T-cell (primary cell): ENCODE data around the gene GRID2. TPM values are rescaled to one million over a fixed set of nuclear protein-coding genes. Genes with fewer than 3 reads are reported as not detected.

ENCODE experiments used
- ATAC-seq, 4 experiments: fragments of 200-7000 bp in 3 of 4; fragments of 150-1000 bp in 1 of 4; cut with Tn5 transposase; replicated peaks in 1 of 4; 1 replicate in 3 of 4; 2 replicates in 1 of 4; pipeline ENCODE4 v1.10.0; 2021; ENCODE audit warnings: moderate library complexity in 3 of 4, mild to moderate bottlenecking in 2 of 4, moderate number of reproducible peaks in 1 of 4
- CTCF ChIA-PET, 2 donors: fragments of 300-600 bp; sonication (Branson Sonifier 250); formaldehyde crosslinking; loops; one replicate each; lab custom pipeline; 2022; ENCODE audit warnings: antibody characterized with exemption in 2 of 2; lab: Charles Lee
- POLR2A ChIA-PET, 2 donors: fragments of 300-600 bp; sonication (Branson Sonifier 250); formaldehyde crosslinking; loops; one replicate each; lab custom pipeline; 2022; ENCODE audit warnings: antibody characterized with exemption in 2 of 2; lab: Charles Lee
- DNase-seq, 35 experiments: peaks; one replicate each; pipeline versions ENCODE4 v3.0.0 to v3.0.0-alpha.2; 2013 to 2023
- H3K27ac ChIP-seq: one replicate; pipeline ENCODE4 v1.5.1; 2013; ENCODE audit warnings: low read length
- H3K27me3 ChIP-seq, 2 experiments: replicated peaks in 1 of 2; 1 replicate in 1 of 2; 2 replicates in 1 of 2; pipeline versions ENCODE4 v1.6.1 to v1.7.0; 2013; ENCODE audit warnings: low read length in 1 of 2, mixed read lengths in 1 of 2; ENCODE audit not compliant: control insufficient read depth in 2 of 2, insufficient read depth in 2 of 2; ENCODE audit errors: extremely low read depth in 1 of 2
- H3K36me3 ChIP-seq, 2 donors: 1 replicate in 1 of 2; 2 replicates in 1 of 2; pipeline versions ENCODE4 v1.6.1 to v1.7.0; 2013; ENCODE audit warnings: low read length in 1 of 2; ENCODE audit not compliant: control insufficient read depth in 2 of 2, insufficient read depth in 1 of 2; ENCODE audit errors: extremely low read depth in 1 of 2
- H3K4me1 ChIP-seq, 2 experiments: 1 replicate in 1 of 2; 2 replicates in 1 of 2; pipeline versions ENCODE4 v1.6.1 to v1.7.0; 2013; ENCODE audit warnings: low read length in 2 of 2, mixed read lengths in 1 of 2; ENCODE audit not compliant: insufficient read depth in 2 of 2, control insufficient read depth in 1 of 2; ENCODE audit errors: extremely low read depth in 1 of 2
- H3K4me3 ChIP-seq, 2 donors: 1 replicate in 1 of 2; 2 replicates in 1 of 2; pipeline versions ENCODE4 v1.5.1 to v1.7.0; 2013; ENCODE audit warnings: mild to moderate bottlenecking in 2 of 2, low read length in 1 of 2, moderate library complexity in 1 of 2; ENCODE audit not compliant: control insufficient read depth in 1 of 2; ENCODE audit errors: extremely low read depth in 1 of 2
- H3K9me3 ChIP-seq: 2 replicates; pipeline ENCODE4 v1.7.0; 2013
- H3K27ac Mint-ChIP-seq, 2 donors: one replicate each; pipeline ENCODE4 v1.8.0; 2020 to 2021; ENCODE audit warnings: mild to moderate bottlenecking in 2 of 2, mixed read lengths in 2 of 2
- H3K27me3 Mint-ChIP-seq, 2 donors: one replicate each; pipeline ENCODE4 v1.8.0; 2021 to 2022; ENCODE audit warnings: mixed read lengths in 2 of 2
- H3K36me3 Mint-ChIP-seq: one replicate; pipeline ENCODE4 v1.8.0; 2021; ENCODE audit warnings: mixed read lengths
- H3K4me1 Mint-ChIP-seq, 3 donors: one replicate each; pipeline ENCODE4 v1.8.0; 2020 to 2022; ENCODE audit warnings: mixed read lengths in 3 of 3, mild to moderate bottlenecking in 1 of 3
- H3K4me3 Mint-ChIP-seq, 3 donors: one replicate each; pipeline ENCODE4 v1.8.0; 2020 to 2022; ENCODE audit warnings: mild to moderate bottlenecking in 3 of 3, mixed read lengths in 3 of 3, moderate library complexity in 3 of 3
- H3K9me3 Mint-ChIP-seq, 3 donors: one replicate each; pipeline ENCODE4 v1.8.0; 2020 to 2022; ENCODE audit warnings: mixed read lengths in 3 of 3
- WGBS: methylation state at CpG from one replicate; pipeline ENCODE4 v1.1.5; 2013; ENCODE audit warnings: missing lambda C conversion rate; ENCODE audit not compliant: insufficient coverage; 5-methylcytosine and 5-hydroxymethylcytosine counted together
- total RNA-seq, 35 experiments: library from RNA in 6 of 35; stranded (reverse) in 6 of 35; fragments of 120-200 nt in 1 of 35; gene quantifications; one replicate each; pipeline versions ENCODE4 v1.2.1 to v1.2.4 and lab custom pipeline; 2013 to 2026

GRID2 gene
- total RNA-seq, 5 donors from 2014 or later (not counting 1 experiment from before 2014, with no cell fraction given), result 0.13 to 0.18 TPM; not detected in 3

DNA sequence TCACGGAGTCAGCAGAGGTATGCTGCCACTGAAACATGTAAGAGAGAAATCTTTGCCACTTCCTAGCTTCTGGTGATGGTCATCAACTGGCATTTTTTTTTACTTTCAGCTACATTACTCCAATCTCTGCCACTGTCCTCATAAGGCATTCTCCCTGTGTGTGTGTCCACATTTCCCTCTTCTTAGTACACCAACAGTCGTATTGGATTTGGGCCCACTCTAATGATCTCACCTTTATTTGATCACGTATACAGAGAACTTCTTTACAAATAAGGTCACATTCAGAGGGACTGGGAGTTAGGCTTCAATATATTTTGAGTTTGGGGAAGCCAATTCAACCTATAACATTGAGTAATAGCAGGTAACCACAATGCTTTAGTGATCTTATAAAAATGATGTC lies 649.1 kb downstream of the GRID2 start:
- H3K9me3 Mint-ChIP-seq, result peaks cover 0 to 14% (median 12%) of the 10 kb centered on the region in 3 donors

GRCh38 chr4:92953462-92953861 lies 649.7 kb downstream of the GRID2 start:
- Histone ChIP-seq H3K4me1 (no peaks in the 10 kb centered on the region), H3K4me3 (no peak overlapping the region), H3K27ac (no peak overlapping the region), H3K9me3 (no peaks in the 10 kb centered on the region), H3K27me3 (no peaks in the 10 kb centered on the region), H3K36me3 (no peaks in the 10 kb centered on the region)
- H3K9me3 Mint-ChIP-seq, result peaks cover 0 to 19% (median 18%) of the 10 kb centered on the region in 3 donors
- no CpG with 5 or more reads among the region's 3 CpGs for WGBS
- no peak overlapping the region for H3K27ac Mint-ChIP-seq
- H3K27me3 Mint-ChIP-seq, result no peaks in the 10 kb centered on the region
- ChIA-PET POLR2A (no interaction called here), CTCF (no interaction called here)
- DNase-seq, result no peak
- no peaks in the 10 kb centered on the region for H3K4me1 Mint-ChIP-seq
- ATAC-seq, result no peak
- no peak overlapping the region for H3K4me3 Mint-ChIP-seq
- H3K36me3 Mint-ChIP-seq, result no peaks in the 10 kb centered on the region

More for the DNA sequence above, 649.1 kb downstream of the GRID2 start:
- H3K4me1 Mint-ChIP-seq, result no peaks in the 10 kb centered on the region
- H3K36me3 Mint-ChIP-seq, result no peaks in the 10 kb centered on the region
- no peaks in the 10 kb centered on the region for H3K4me1 ChIP-seq
- ChIA-PET POLR2A (no interaction called here), CTCF (no interaction called here)
- H3K27ac Mint-ChIP-seq, result no peak overlapping the region
- ATAC-seq, result no peak
- H3K36me3 ChIP-seq, result no peaks in the 10 kb centered on the region
- H3K27me3 Mint-ChIP-seq, result no peaks in the 10 kb centered on the region
- WGBS, result 100% methylated on average over 1 of the region's 3 CpGs
- no peak overlapping the region for H3K27ac ChIP-seq
- H3K4me3 ChIP-seq, result no peak overlapping the region
- H3K4me3 Mint-ChIP-seq, result no peak overlapping the region
- DNase-seq, result no peak
- no peaks in the 10 kb centered on the region for H3K27me3 ChIP-seq
- no peaks in the 10 kb centered on the region for H3K9me3 ChIP-seq

DNA sequence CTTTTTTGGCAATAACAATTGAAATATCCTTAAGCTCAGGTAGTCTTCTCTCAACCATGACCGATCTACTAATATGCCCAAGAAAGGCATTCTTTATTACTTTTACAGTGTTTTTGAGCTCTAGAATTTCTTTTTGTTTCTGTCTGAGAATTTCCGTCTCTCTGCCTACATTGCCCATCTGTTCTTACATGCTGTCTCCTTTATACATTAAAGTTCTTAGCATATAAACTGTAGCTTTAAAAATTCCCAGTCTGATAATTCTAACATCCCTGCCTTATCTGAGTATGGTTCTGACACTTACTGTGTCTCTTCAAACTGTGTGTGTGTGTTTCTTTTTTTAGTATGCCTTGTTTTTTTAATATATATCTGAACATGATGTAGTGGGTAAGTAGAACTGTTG lies 658.1 kb downstream of the GRID2 start:
- Mint-ChIP-seq H3K9me3 (peaks cover 8 to 46% (median 31%) of the 10 kb centered on the region in 3 donors), H3K36me3 (no peaks in the 10 kb centered on the region), H3K27me3 (no peaks in the 10 kb centered on the region), H3K4me3 (no peak overlapping the region), H3K4me1 (no peaks in the 10 kb centered on the region), H3K27ac (no peak overlapping the region)
- no peaks in the 10 kb centered on the region for H3K4me1 ChIP-seq
- no CpG with 5 or more reads among the region's 2 CpGs for WGBS
- DNase-seq (no peak), ATAC-seq (no peak)
- CTCF ChIA-PET, result no interaction called here
- H3K36me3 ChIP-seq, result no peaks in the 10 kb centered on the region
- H3K9me3 ChIP-seq, result no peaks in the 10 kb centered on the region
- no peaks in the 10 kb centered on the region for H3K27me3 ChIP-seq
- POLR2A ChIA-PET, result no interaction called here
- no peak overlapping the region for H3K27ac ChIP-seq
- H3K4me3 ChIP-seq, result no peak overlapping the region

DNA sequence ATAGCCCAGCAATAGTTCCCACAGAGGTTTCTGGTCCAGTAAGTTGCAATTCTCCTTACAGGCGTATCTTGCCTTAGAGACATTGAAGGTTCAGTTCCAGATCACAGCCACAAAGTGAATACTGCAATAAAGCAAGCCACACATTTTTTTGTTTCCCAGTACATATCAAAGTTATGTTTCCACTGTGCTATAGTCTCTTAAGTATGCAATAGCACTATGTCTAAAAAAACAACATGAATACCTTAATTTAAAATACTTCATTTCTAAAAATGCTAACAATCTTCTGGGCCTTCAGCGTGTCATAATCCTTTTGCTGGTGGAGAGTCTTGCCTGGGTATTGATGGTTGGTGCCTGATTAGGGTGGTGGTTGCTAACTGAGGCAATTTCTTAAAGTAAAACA lies 659.1 kb downstream of the GRID2 start:
- H3K4me1 Mint-ChIP-seq, result no peaks in the 10 kb centered on the region
- no peak overlapping the region for H3K27ac ChIP-seq
- no peak overlapping the region for H3K27ac Mint-ChIP-seq
- DNase-seq (no peak), ATAC-seq (no peak)
- H3K4me1 ChIP-seq, result no peaks in the 10 kb centered on the region
- ChIA-PET CTCF (no interaction called here), POLR2A (no interaction called here)
- no peaks in the 10 kb centered on the region for H3K36me3 Mint-ChIP-seq
- H3K9me3 ChIP-seq, result no peaks in the 10 kb centered on the region
- no CpG with 5 or more reads among the region's 2 CpGs for WGBS
- H3K27me3 ChIP-seq, result no peaks in the 10 kb centered on the region
- H3K4me3 Mint-ChIP-seq, result no peak overlapping the region
- H3K9me3 Mint-ChIP-seq, result peaks cover 11 to 40% (median 29%) of the 10 kb centered on the region in 3 donors
- no peaks in the 10 kb centered on the region for H3K27me3 Mint-ChIP-seq
- H3K36me3 ChIP-seq, result no peaks in the 10 kb centered on the region
- H3K4me3 ChIP-seq, result no peak overlapping the region

DNA sequence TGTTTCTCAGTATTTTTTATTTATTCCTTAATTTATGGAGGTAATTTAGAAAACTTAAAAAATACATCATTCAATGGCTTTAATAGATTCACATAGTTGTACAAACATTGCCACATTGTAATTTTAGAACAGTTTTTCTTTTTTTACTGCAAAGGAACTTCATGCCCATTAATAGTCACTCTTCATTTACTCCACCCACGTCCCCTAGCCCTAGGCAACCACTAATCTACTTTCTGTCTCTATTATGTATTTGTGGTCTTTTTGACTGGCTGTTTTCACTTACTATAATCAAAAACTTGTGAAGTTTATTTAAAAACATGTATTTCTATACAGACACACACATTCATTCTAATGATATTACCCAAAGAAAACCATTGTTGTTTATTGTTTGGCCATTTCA lies 664.8 kb downstream of the GRID2 start:
- CTCF ChIA-PET, result no interaction called here
- H3K27me3 ChIP-seq, result no peaks in the 10 kb centered on the region
- no peaks in the 10 kb centered on the region for H3K4me1 Mint-ChIP-seq
- POLR2A ChIA-PET, result no interaction called here
- H3K9me3 Mint-ChIP-seq, result peaks cover 8 to 17% (median 13%) of the 10 kb centered on the region in 3 donors
- H3K4me3 ChIP-seq, result no peak overlapping the region
- no peaks in the 10 kb centered on the region for H3K27me3 Mint-ChIP-seq
- no peak overlapping the region for H3K27ac ChIP-seq
- WGBS, result no CpG with 5 or more reads among the region's 1 CpG
- DNase-seq, result no peak
- H3K36me3 ChIP-seq, result no peaks in the 10 kb centered on the region
- H3K27ac Mint-ChIP-seq, result no peak overlapping the region
- H3K4me3 Mint-ChIP-seq, result no peak overlapping the region
- H3K9me3 ChIP-seq, result no peaks in the 10 kb centered on the region
- H3K36me3 Mint-ChIP-seq, result no peaks in the 10 kb centered on the region
- no peak for ATAC-seq
- H3K4me1 ChIP-seq, result no peaks in the 10 kb centered on the region

DNA sequence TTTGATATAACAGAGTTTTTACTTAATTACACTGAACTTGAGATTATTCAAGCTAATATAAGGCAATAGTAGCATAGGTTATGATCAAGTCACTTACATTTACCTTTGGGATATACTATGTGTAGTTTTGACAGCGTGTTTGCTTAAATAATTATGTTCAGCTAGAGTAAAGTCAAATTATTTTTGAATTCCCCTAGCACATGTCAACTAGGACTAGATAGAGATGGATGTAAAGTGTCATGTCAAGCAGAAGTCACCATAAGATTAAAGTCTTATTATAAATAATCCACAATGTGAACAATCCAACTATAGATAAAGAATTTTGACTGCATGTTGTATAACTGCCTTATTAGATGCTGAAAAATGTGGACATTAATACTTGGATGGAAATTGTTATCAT lies 665.2 kb downstream of the GRID2 start:
- Histone ChIP-seq H3K4me1 (no peaks in the 10 kb centered on the region), H3K27ac (no peak overlapping the region), H3K27me3 (no peaks in the 10 kb centered on the region), H3K9me3 (no peaks in the 10 kb centered on the region), H3K36me3 (no peaks in the 10 kb centered on the region), H3K4me3 (no peak overlapping the region)
- H3K4me1 Mint-ChIP-seq, result no peaks in the 10 kb centered on the region
- H3K4me3 Mint-ChIP-seq, result no peak overlapping the region
- no peaks in the 10 kb centered on the region for H3K36me3 Mint-ChIP-seq
- no CpG with 5 or more reads among the region's 1 CpG for WGBS
- ChIA-PET CTCF (no interaction called here), POLR2A (interaction anchor here in 1 of 2 donors (0.6 kb wide), 1 partner anchor 208 kb away, joined by 3 read pairs; no protein-coding TSS in a partner anchor)
- no peak for DNase-seq
- H3K27me3 Mint-ChIP-seq, result no peaks in the 10 kb centered on the region
- H3K27ac Mint-ChIP-seq, result no peak overlapping the region
- H3K9me3 Mint-ChIP-seq, result peaks cover 8 to 22% (median 13%) of the 10 kb centered on the region in 3 donors
- ATAC-seq, result no peak
